BJ (cell line): Measurements from ENCODE around the gene ESRRB. TPM values are rescaled to one million over a fixed set of nuclear protein-coding genes. Genes with fewer than 3 reads are reported as not detected.

Experiments
- CTCF ChIA-PET: fragments of 350-600 bp; formaldehyde crosslinking; extraction: SDS; loops from one replicate; lab custom pipeline; 2021; ENCODE audit warnings: antibody characterized with exemption, inconsistent platforms; lab: Yijun Ruan, JAX
- POLR2A ChIA-PET: fragments of 300-600 bp; sonication (Branson Sonifier 250); formaldehyde crosslinking; extraction: SDS; loops from one replicate; lab custom pipeline; 2021; ENCODE audit warnings: antibody characterized with exemption; lab: Charles Lee
- DNase-seq: peaks from one replicate; pipeline ENCODE4 v3.0.0-alpha.2; 2011; ENCODE audit warnings: low read depth
- H3K27me3 ChIP-seq: 2 replicates; pipeline ENCODE4 v1.6.0; 2011; ENCODE audit warnings: low read length; ENCODE audit not compliant: control insufficient read depth, insufficient read depth
- H3K36me3 ChIP-seq: 2 replicates; pipeline ENCODE4 v1.5.1; 2011; ENCODE audit warnings: low read length; ENCODE audit not compliant: control insufficient read depth, insufficient read depth
- H3K4me3 ChIP-seq: 2 replicates; pipeline ENCODE4 v1.5.1; 2011; ENCODE audit warnings: low read depth, mild to moderate bottlenecking, control low read depth, low read length
- CTCF ChIP-seq: IDR thresholded peaks from 2 replicates; pipeline ENCODE4 v1.5.1; 2011; ENCODE audit warnings: low read depth, mild to moderate bottlenecking, control low read depth, inconsistent platforms, low read length, moderate library complexity; ENCODE audit not compliant: insufficient read depth
- polyA plus RNA-seq: library from polyadenylated mRNA; depleted of rRNA; stranded (reverse); fragments of >200 nt; gene quantifications from 2 replicates; pipeline ENCODE4 v1.2.3, GENCODE V29; 2011

ESRRB gene
- polyA plus RNA-seq, 1 experiment = not detected

GRCh38 chr14:76382495-76382832 lies 6.5 kb downstream of the ESRRB start:
- CTCF ChIA-PET = no interaction called here
- TF ChIP-seq CTCF = no peak
- peaks cover 41% of the 10 kb centered on the region for H3K27me3 ChIP-seq
- no peak for DNase-seq
- no peak overlapping the region for H3K4me3 ChIP-seq
- POLR2A ChIA-PET = no interaction called here
- H3K36me3 ChIP-seq = no peaks in the 10 kb centered on the region

GRCh38 chr14:76385435-76385834 lies 9.5 kb downstream of the ESRRB start:
- no peaks in the 10 kb centered on the region for H3K36me3 ChIP-seq
- H3K4me3 ChIP-seq = no peak overlapping the region
- CTCF ChIA-PET = interaction anchor here (0.9 kb wide), 1 partner anchor 335 kb away, joined by 4 read pairs; no protein-coding TSS in a partner anchor
- H3K27me3 ChIP-seq = peaks cover 22% of the 10 kb centered on the region
- no peak for DNase-seq
- POLR2A ChIA-PET = no interaction called here
- TF ChIP-seq CTCF = no peak

GRCh38 chr14:76386944-76387782 lies 11.2 kb downstream of the ESRRB start:
- TF ChIP-seq CTCF = peak; percentile 99
- Histone ChIP-seq H3K4me3 (no peak overlapping the region), H3K27me3 (peaks cover 11% of the 10 kb centered on the region), H3K36me3 (no peaks in the 10 kb centered on the region)
- DNase-seq = no peak
- ChIA-PET POLR2A (no interaction called here), CTCF (interaction anchor here (0.6 to 6.2 kb wide), 39 partner anchors 9 to 810 kb away, joined by 3 to 46 read pairs (median 4); partner anchors contain the start of gene TGFB3)

GRCh38 chr14:76389841-76390240 lies 13.9 kb downstream of the ESRRB start:
- H3K4me3 ChIP-seq = no peak overlapping the region
- no peaks in the 10 kb centered on the region for H3K36me3 ChIP-seq
- DNase-seq = no peak
- H3K27me3 ChIP-seq = peaks cover under 1% of the 10 kb centered on the region; the same call in 1 of the 2 replicates
- no peak for TF ChIP-seq CTCF
- CTCF ChIA-PET = interaction anchor here (0.7 to 6.2 kb wide), 6 partner anchors 11 to 681 kb away, joined by 3 to 46 read pairs (median 5); no protein-coding TSS in a partner anchor
- POLR2A ChIA-PET = no interaction called here

- ChIA-PET POLR2A (no interaction called here), CTCF (interaction anchor here (1.2 to 6.2 kb wide), 3 partner anchors 10 to 341 kb away, joined by 3 to 46 read pairs (median 8); no protein-coding TSS in a partner anchor)
- no peak for TF ChIP-seq CTCF
- Histone ChIP-seq H3K36me3 (no peaks in the 10 kb centered on the region), H3K27me3 (no peaks in the 10 kb centered on the region; the same call in 1 of the 2 replicates), H3K4me3 (no peak overlapping the region)
- DNase-seq = no peak
Measured at GRCh38 chr14:76390621-76391020, 14.7 kb downstream of the ESRRB start.
